Activated CD4-positive, alpha-beta T cell treated with anti-CD3 and anti-CD28 coated beads for 36 hours (primary cell): Measurements from ENCODE around the gene RNF213. TPM values are rescaled to one million over a fixed set of nuclear protein-coding genes. Genes with fewer than 3 reads are reported as not detected.

Experiments
- ATAC-seq: fragments of 200-7000 bp; cut with Tn5 transposase; one replicate; pipeline ENCODE4 v1.10.0; 2021; ENCODE audit warnings: mild to moderate bottlenecking, moderate library complexity
- CTCF ChIA-PET: fragments of 350-600 bp; sonication (Branson Sonifier 250); formaldehyde crosslinking; loops from one replicate; lab custom pipeline; 2021; ENCODE audit warnings: antibody characterized with exemption; lab: Charles Lee
- POLR2A ChIA-PET: fragments of 350-600 bp; sonication (Branson Sonifier 250); formaldehyde crosslinking; loops from one replicate; lab custom pipeline; 2021; ENCODE audit warnings: antibody characterized with exemption, inconsistent platforms; lab: Charles Lee
- DNase-seq: peaks from one replicate; pipeline ENCODE4 v3.0.0-alpha.2; 2020
- H3K27ac Mint-ChIP-seq: one replicate; pipeline ENCODE4 v1.8.0; 2021; ENCODE audit warnings: mixed read lengths
- H3K27me3 Mint-ChIP-seq: one replicate; pipeline ENCODE4 v1.8.0; 2021; ENCODE audit warnings: mixed read lengths
- H3K36me3 Mint-ChIP-seq: one replicate; pipeline ENCODE4 v1.8.0; 2021; ENCODE audit warnings: low read depth, mixed read lengths
- H3K4me1 Mint-ChIP-seq: one replicate; pipeline ENCODE4 v1.8.0; 2021; ENCODE audit warnings: mixed read lengths
- H3K4me3 Mint-ChIP-seq: one replicate; pipeline ENCODE4 v1.8.0; 2021; ENCODE audit warnings: mild to moderate bottlenecking, moderate library complexity, mixed read lengths
- H3K9me3 Mint-ChIP-seq: one replicate; pipeline ENCODE4 v1.8.0; 2021; ENCODE audit warnings: low read depth, mixed read lengths
- intact Hi-C, 2 experiments: fragments of 100-400 bp; cut with DNase I in 1 of 2; cut with micrococcal nuclease in 1 of 2; formaldehyde crosslinking; loops; one replicate each; pipeline versions ENCODE4 v1.14.2 to v1.15.1; 2022 to 2024; cut with DNase I, micrococcal nuclease
- total RNA-seq, 2 experiments: library from RNA; stranded (reverse); gene quantifications; one replicate each; pipeline ENCODE4 v1.2.3, GENCODE V29; 2021

RNF213 gene
- total RNA-seq, 2 experiments from 2014 or later: 334 to 366 TPM

- no peak overlapping the region for H3K27ac Mint-ChIP-seq
- ATAC-seq: no peak
- CTCF ChIA-PET: no interaction called here
These were observed 86.0 kb downstream of the RNF213 start for GRCh38 chr17:80346498-80347275.

GRCh38 chr17:80347536-80347935 is 86.9 kb downstream of the RNF213 start:
- intact Hi-C loops: no loop called here
- no peaks in the 10 kb centered on the region for H3K27me3 Mint-ChIP-seq
- H3K4me1 Mint-ChIP-seq: peaks cover 7% of the 10 kb centered on the region
- peaks cover 87% of the 10 kb centered on the region for H3K36me3 Mint-ChIP-seq
- peak overlapping the region; percentile 51 for H3K27ac Mint-ChIP-seq
- DNase-seq (no peak), ATAC-seq (no peak)
- H3K4me3 Mint-ChIP-seq: no peak overlapping the region
- no peaks in the 10 kb centered on the region for H3K9me3 Mint-ChIP-seq
- ChIA-PET CTCF (no interaction called here), POLR2A (no interaction called here)

More at GRCh38 chr17:80346498-80347275, 86.0 kb downstream of the RNF213 start:
- no peak overlapping the region for H3K4me3 Mint-ChIP-seq
- POLR2A ChIA-PET: no interaction called here
- H3K9me3 Mint-ChIP-seq: no peaks in the 10 kb centered on the region
- H3K27me3 Mint-ChIP-seq: no peaks in the 10 kb centered on the region
- intact Hi-C loops: no loop called here
- H3K36me3 Mint-ChIP-seq: peaks cover 84% of the 10 kb centered on the region
- peaks cover 7% of the 10 kb centered on the region for H3K4me1 Mint-ChIP-seq
- DNase-seq: no peak

DNA sequence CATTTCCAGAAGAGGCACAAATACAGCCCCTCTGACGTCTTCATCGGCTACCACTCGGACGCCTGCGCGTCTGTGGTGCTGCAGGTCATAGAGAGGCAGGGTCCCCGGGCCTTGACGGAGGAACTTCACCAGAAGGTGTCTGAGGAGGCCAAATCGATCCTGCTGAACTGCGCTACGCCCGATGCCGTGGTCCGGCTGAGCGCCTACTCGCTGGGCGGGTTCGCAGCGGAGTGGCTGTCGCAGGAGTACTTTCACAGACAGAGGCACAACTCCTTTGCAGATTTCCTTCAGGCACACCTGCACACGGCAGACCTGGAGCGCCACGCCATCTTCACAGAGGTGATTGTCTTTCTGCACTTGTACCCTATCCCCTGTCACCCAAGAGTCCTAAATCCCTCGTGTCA is 87.3 kb downstream of the RNF213 start:
- POLR2A ChIA-PET: no interaction called here

GRCh38 chr17:80348551-80349150 is 88.0 kb downstream of the RNF213 start:
- Mint-ChIP-seq H3K9me3 (no peaks in the 10 kb centered on the region), H3K4me3 (no peak overlapping the region), H3K36me3 (peaks cover 90% of the 10 kb centered on the region), H3K27me3 (no peaks in the 10 kb centered on the region), H3K4me1 (peaks cover 7% of the 10 kb centered on the region), H3K27ac (peak overlapping the region; percentile 20)
- no peak for ATAC-seq
- ChIA-PET CTCF (interaction anchor here (1.1 kb wide), 1 partner anchor 13 kb away, joined by 3 read pairs; no protein-coding TSS in a partner anchor), POLR2A (no interaction called here)
- intact Hi-C loops: no loop called here
- no peak for DNase-seq

More for the DNA sequence above, 87.3 kb downstream of the RNF213 start:
- Mint-ChIP-seq H3K36me3 (peaks cover 90% of the 10 kb centered on the region), H3K4me3 (no peak overlapping the region), H3K27me3 (no peaks in the 10 kb centered on the region), H3K27ac (no peak overlapping the region), H3K9me3 (no peaks in the 10 kb centered on the region), H3K4me1 (peaks cover 7% of the 10 kb centered on the region)
- DNase-seq: no peak
- intact Hi-C loops: no loop called here
- ATAC-seq: no peak
- CTCF ChIA-PET: no interaction called here

- peak; percentile 41 for ATAC-seq
- Mint-ChIP-seq H3K27ac (peak overlapping the region; percentile 34), H3K9me3 (no peaks in the 10 kb centered on the region), H3K4me1 (peaks cover 7% of the 10 kb centered on the region), H3K27me3 (no peaks in the 10 kb centered on the region), H3K4me3 (no peak overlapping the region), H3K36me3 (peaks cover 87% of the 10 kb centered on the region)
- ChIA-PET CTCF (interaction anchor here (0.5 to 1.1 kb wide), 2 partner anchors 13 to 200 kb away, joined by 3 read pairs; no protein-coding TSS in a partner anchor), POLR2A (no interaction called here)
- intact Hi-C loops: no loop called here
- no peak for DNase-seq
These were observed 88.5 kb downstream of the RNF213 start for GRCh38 chr17:80349151-80349651.

- POLR2A ChIA-PET: no interaction called here
These were observed 89.1 kb downstream of the RNF213 start for GRCh38 chr17:80349751-80350150.

DNA sequence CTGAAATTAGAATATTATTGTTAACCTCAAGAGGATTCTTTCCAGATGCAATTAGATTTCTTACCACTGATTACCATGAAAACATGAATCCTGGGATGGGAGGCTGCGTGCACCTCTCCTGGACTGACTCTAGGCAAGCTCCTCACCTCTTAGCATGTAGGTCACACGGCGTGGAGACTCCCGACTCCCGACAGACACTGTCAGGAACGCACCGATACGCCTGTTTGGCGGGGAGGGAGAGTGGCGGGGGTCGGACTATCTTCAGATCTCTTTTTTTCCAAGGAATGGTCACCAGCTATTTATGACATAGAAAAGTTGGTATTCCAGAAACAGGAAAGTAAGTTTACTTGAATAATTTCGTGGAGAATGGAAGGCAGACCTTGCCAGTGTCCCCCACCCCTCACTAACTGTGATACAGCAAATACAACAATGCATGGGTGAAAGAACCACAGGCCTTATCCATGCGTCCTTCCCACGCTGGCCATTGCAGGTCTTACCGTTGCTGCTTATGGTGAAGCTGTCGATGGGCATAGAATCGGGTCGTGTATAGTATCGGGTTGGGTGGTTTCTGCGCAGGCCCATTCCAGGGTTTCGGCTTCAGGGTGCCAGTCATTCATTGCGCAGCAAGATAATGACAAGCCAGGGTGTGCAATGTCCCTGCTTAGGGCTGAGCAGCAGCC is 91.7 kb downstream of the RNF213 start:
- H3K4me3 Mint-ChIP-seq: no peak overlapping the region
- intact Hi-C loops: no loop called here
- peaks cover 7% of the 10 kb centered on the region for H3K4me1 Mint-ChIP-seq
- POLR2A ChIA-PET: no interaction called here
- H3K27ac Mint-ChIP-seq: no peak overlapping the region
- H3K9me3 Mint-ChIP-seq: no peaks in the 10 kb centered on the region
- H3K36me3 Mint-ChIP-seq: peaks cover 78% of the 10 kb centered on the region
- DNase-seq: no peak
- CTCF ChIA-PET: interaction anchor here (0.9 kb wide), 1 partner anchor 24 kb away, joined by 3 read pairs; no protein-coding TSS in a partner anchor
- no peaks in the 10 kb centered on the region for H3K27me3 Mint-ChIP-seq
- ATAC-seq: no peak

More at GRCh38 chr17:80349751-80350150, 89.1 kb downstream of the RNF213 start:
- peaks cover 7% of the 10 kb centered on the region for H3K4me1 Mint-ChIP-seq
- no peak for DNase-seq
- no peak overlapping the region for H3K4me3 Mint-ChIP-seq
- H3K36me3 Mint-ChIP-seq: peaks cover 87% of the 10 kb centered on the region
- no peaks in the 10 kb centered on the region for H3K27me3 Mint-ChIP-seq
- no peak for ATAC-seq
- intact Hi-C loops: no loop called here
- H3K9me3 Mint-ChIP-seq: no peaks in the 10 kb centered on the region
- CTCF ChIA-PET: interaction anchor here (0.5 to 1.1 kb wide), 2 partner anchors 12 to 201 kb away, joined by 3 read pairs; no protein-coding TSS in a partner anchor
- H3K27ac Mint-ChIP-seq: peak overlapping the region; percentile 29

GRCh38 chr17:80352991-80353665 is 92.5 kb downstream of the RNF213 start:
- Mint-ChIP-seq H3K27ac (no peak overlapping the region), H3K4me3 (no peak overlapping the region), H3K27me3 (no peaks in the 10 kb centered on the region), H3K36me3 (peaks cover 77% of the 10 kb centered on the region), H3K4me1 (peaks cover 7% of the 10 kb centered on the region), H3K9me3 (no peaks in the 10 kb centered on the region)
- CTCF ChIA-PET: no interaction called here
- POLR2A ChIA-PET: no interaction called here
- DNase-seq: no peak
- intact Hi-C loops: no loop called here
- ATAC-seq: no peak

- ChIA-PET POLR2A (no interaction called here), CTCF (no interaction called here)
- Mint-ChIP-seq H3K4me3 (no peak overlapping the region), H3K27ac (no peak overlapping the region), H3K4me1 (peaks cover 3% of the 10 kb centered on the region), H3K9me3 (no peaks in the 10 kb centered on the region), H3K36me3 (peaks cover 76% of the 10 kb centered on the region), H3K27me3 (no peaks in the 10 kb centered on the region)
- ATAC-seq: no peak
- DNase-seq: no peak
- intact Hi-C loops: no loop called here
These were observed 93.1 kb downstream of the RNF213 start for GRCh38 chr17:80353718-80354275.

DNA sequence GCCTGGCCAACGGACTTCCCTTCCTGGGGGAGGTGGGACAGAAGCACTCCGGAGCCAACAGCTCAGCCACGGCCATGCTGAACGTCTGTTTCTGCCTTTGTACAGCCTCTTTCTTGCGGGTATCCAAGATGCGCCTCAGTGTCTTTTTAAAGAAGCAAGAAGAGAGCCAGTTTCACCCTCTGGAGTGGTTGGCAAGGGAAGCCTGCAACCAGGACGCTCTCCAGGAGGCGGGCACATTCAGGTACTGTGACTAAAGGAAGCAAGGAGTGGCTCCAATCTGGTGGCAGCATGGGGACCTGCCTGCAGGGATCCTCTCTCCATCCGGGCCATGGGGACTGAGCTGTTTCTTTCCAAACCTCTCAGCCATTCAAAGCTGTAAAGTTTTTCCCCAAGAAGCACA is 93.7 kb downstream of the RNF213 start:
- Mint-ChIP-seq H3K4me3 (no peak overlapping the region), H3K9me3 (no peaks in the 10 kb centered on the region), H3K4me1 (no peaks in the 10 kb centered on the region), H3K27me3 (no peaks in the 10 kb centered on the region), H3K27ac (no peak overlapping the region), H3K36me3 (peaks cover 75% of the 10 kb centered on the region)
- no peak for ATAC-seq
- ChIA-PET CTCF (no interaction called here), POLR2A (no interaction called here)
- intact Hi-C loops: no loop called here
- DNase-seq: no peak
